Rectal smooth muscle tissue (tissue), 1 donor: ENCODE results near the gene HERC2.

Experiments used
- H3K27ac ChIP-seq: one replicate; pipeline ENCODE4 v1.7.0; 2013; ENCODE audit warnings: low read depth, low read length, inconsistent platforms
- H3K27me3 ChIP-seq: one replicate; pipeline ENCODE4 v1.7.0; 2013; ENCODE audit warnings: low read length; ENCODE audit not compliant: control insufficient read depth, insufficient read depth
- H3K36me3 ChIP-seq: one replicate; pipeline ENCODE4 v1.7.0; 2013; ENCODE audit warnings: low read length; ENCODE audit not compliant: control insufficient read depth, insufficient read depth
- H3K4me1 ChIP-seq: one replicate; pipeline ENCODE4 v1.7.0; 2013; ENCODE audit warnings: low read length; ENCODE audit not compliant: control insufficient read depth, insufficient read depth
- H3K4me3 ChIP-seq: one replicate; pipeline ENCODE4 v1.7.0; 2013; ENCODE audit warnings: low read length
- H3K9ac ChIP-seq: one replicate; pipeline ENCODE4 v1.7.0; 2013; ENCODE audit warnings: low read length

HERC2 gene

DNA sequence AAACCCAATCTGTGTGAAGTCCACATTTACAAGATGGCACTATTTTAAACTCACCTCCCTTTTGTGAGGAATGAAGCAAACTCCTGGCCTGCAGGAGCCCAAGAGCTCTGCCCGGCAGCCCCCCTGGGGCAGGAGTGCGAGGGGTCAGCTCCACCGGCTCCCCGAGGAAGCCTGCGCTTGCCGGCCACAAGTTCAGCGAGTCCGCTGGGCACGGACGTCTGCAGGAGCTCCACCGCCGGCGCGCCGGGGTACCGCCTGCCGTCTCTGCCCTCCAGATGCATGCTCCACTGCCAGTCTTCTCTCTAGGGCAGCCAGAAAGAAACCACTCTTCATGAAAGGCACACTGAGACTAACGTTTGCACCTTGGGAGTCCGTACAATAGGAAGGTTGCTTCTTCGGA, 240.4 kb downstream of the HERC2 start:
- Histone ChIP-seq H3K4me1 (no peaks in the 10 kb centered on the region), H3K27me3 (no peaks in the 10 kb centered on the region), H3K27ac (no peak overlapping the region), H3K9ac (no peak overlapping the region), H3K4me3 (no peak overlapping the region), H3K36me3 (no peaks in the 10 kb centered on the region)

DNA sequence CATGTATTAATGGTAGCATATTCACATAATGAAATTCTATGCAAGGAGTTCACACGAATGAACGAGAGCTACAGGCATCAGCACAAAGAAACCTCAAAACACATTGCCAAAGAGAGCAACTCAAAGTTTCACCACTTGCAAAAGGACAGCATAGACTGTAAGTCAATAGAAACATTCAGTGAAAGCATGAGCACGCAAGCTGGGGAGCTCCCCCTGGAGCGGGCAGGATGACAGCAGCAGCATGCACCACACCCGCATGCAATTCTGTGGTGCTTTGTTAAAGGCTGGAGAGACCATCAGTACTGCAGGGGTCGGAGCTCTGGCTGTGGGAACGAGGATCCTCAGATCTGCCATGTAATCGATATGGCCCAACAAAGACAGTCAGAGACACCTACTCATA, 241.6 kb downstream of the HERC2 start:
- H3K4me3 ChIP-seq: no peak overlapping the region
- H3K4me1 ChIP-seq: no peaks in the 10 kb centered on the region
- H3K9ac ChIP-seq: no peak overlapping the region
- no peaks in the 10 kb centered on the region for H3K27me3 ChIP-seq
- H3K36me3 ChIP-seq: no peaks in the 10 kb centered on the region
- no peak overlapping the region for H3K27ac ChIP-seq

DNA sequence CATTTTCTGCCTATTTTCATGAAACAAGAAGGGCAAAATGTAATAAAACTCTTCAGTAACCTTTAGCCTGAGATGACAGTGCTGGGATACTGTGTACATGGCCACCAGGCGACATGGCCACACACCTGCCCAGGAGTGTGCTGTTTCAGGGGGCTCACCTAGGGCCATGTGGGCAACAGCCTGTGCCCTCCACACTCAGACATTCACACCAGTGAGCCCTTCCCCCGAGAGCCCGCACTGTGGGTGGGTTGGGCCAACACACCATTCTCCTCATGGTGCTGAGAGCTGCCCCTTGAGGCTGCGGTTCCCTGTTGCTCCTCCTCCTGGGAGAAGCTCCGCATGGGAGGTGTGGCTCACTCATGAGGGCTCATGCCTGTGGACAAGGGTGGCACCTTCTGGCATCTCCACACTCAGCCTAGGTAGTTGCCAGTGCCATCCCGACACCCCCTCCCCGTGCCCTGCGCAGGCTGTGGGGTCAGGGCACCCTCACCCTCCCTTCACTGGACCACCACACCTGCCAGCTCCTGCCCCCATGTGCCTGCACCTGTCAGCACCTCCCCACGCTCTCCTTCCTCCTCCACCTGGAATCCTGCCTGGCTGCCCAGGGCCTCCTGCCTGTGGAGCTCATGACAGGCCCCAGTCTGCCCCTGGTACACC, 242.5 kb downstream of the HERC2 start:
- Histone ChIP-seq H3K4me1 (no peaks in the 10 kb centered on the region), H3K27me3 (no peaks in the 10 kb centered on the region), H3K27ac (no peak overlapping the region), H3K36me3 (no peaks in the 10 kb centered on the region), H3K4me3 (no peak overlapping the region), H3K9ac (no peak overlapping the region)

DNA sequence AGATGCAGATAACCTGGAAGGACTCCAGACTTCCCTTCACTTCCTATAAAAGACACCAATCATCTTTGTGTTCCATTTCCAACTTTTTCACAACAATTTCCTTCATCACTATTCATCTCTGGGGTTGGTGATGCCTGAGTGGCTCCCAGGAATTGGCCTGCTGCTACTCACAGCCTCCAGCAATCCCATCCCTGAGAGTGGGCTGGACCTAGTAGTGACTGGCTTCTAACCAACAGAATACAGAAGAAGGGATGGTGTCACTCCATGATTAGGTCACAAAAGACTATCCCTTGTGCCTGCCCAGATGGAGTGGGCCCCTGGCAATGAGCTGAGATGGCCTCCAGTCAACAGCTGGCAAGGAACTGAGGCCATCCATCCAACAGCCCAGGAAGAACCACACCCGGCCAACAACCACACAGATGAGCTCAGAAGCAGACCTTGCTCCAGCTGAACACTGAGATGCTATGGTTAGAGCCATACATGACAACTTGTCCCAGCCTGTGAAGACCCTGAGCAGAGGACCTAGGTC, 243.7 kb downstream of the HERC2 start:
- Histone ChIP-seq H3K9ac (no peak overlapping the region), H3K36me3 (no peaks in the 10 kb centered on the region), H3K4me1 (no peaks in the 10 kb centered on the region), H3K27me3 (no peaks in the 10 kb centered on the region), H3K4me3 (no peak overlapping the region), H3K27ac (no peak overlapping the region)

DNA sequence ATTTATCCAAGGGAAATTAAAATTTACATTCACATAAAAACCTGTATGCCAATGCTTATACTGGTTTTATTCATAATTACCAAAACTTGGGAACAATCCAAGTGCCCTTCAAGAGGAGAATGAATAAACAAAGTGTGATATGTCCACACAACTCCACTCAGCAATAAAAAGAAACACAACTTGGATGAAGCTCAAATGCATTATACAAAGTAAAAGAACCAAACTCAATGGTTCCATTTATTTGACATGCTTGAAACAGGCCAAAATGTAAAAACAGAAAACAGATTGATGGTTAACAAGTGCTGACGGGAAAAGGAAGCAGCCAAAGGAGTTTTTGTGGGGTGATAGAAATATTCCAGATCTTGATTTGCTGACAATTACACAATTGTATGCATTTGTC, 246.4 kb downstream of the HERC2 start:
- no peak overlapping the region for H3K27ac ChIP-seq
- H3K9ac ChIP-seq: no peak overlapping the region
- no peaks in the 10 kb centered on the region for H3K36me3 ChIP-seq
- H3K4me1 ChIP-seq: no peaks in the 10 kb centered on the region
- H3K4me3 ChIP-seq: no peak overlapping the region
- H3K27me3 ChIP-seq: no peaks in the 10 kb centered on the region

DNA sequence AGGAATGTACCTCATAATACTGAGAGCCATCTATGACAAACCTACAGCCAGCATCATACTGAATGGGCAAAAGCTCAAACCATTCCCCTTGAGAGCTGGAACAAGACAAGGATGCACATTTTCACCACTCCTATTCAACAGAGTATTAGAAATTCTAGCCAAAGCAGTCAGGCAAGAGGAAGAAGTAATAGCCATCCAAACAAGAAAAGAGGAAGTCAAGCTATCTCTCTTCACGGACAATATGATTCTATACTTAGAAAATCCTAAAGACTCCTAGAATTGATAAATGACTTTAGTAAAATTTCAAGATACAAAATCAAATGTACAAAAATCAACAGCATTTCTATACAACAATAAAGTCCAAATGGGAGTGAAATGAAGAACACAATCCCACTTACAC, 253.0 kb downstream of the HERC2 start:
- no peaks in the 10 kb centered on the region for H3K36me3 ChIP-seq
- H3K9ac ChIP-seq: no peak overlapping the region
- no peak overlapping the region for H3K4me3 ChIP-seq
- no peak overlapping the region for H3K27ac ChIP-seq
- H3K4me1 ChIP-seq: no peaks in the 10 kb centered on the region
- no peaks in the 10 kb centered on the region for H3K27me3 ChIP-seq

DNA sequence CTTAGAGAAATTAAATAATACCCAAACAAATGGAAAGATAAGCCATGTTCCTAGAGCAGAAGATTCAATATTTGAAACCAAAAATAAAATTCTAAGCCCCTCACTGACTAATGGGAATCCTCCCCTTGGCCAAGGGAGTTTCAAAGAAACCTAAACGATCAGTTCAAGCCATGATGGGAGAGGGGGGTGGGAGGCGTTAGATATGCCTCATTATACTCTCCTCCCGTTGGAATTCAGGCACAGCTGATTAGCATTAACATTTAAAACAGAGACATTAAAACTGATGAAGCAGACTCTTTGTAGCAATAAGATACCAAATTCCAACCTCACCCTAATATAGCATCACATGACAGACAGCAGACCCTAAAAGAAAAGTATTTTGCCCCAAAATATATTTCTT, 255.7 kb downstream of the HERC2 start:
- no peaks in the 10 kb centered on the region for H3K36me3 ChIP-seq

More for the DNA sequence above, 255.7 kb downstream of the HERC2 start:
- Histone ChIP-seq H3K9ac (no peak overlapping the region), H3K4me3 (no peak overlapping the region), H3K4me1 (no peaks in the 10 kb centered on the region), H3K27ac (no peak overlapping the region), H3K27me3 (no peaks in the 10 kb centered on the region)
